ENCODE measurements around the gene WSCD1. TPM values are rescaled to one million over a fixed set of nuclear protein-coding genes. Genes with fewer than 3 reads are reported as not detected.

WSCD1 gene
- polyA plus RNA-seq, 3 donors: not detected

DNA sequence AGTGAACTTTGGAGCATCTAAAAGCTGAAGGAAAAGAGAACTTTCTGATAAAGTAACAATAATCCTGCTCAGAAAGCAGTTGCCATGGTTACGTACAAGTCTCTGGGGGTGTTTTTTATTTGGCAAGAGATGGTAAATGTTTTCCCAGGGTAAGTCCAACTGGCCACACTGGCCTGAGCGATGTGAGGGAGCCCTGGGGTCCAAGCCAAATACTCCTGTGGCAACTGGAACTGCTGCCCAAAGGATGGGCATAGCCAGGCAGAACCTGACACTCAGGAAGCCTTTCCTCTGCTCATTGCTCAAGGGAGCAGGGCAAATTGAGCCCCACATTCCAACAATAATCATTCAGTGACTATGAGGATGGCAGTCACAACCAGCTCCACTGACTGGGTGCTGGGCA, 26.8 kb upstream of the WSCD1 start:
- Histone ChIP-seq H3K79me2 (ENCODE audit: insufficient read depth, low read length) (no peaks in the 10 kb centered on the region), H4K20me1 (ENCODE audit: insufficient read depth, low read length) (no peaks in the 10 kb centered on the region), H3K4me3 (replicated peaks in 1 of 3; ENCODE audit: low read depth in 2 of 3, low read length in 3 of 3) (no peak overlapping the region), H3K4me2 (replicated peaks; ENCODE audit: extremely low read depth, low read length, poor library complexity, severe bottlenecking) (no peak overlapping the region), H3K27ac (ENCODE audit: low read depth in 1 of 2, low read length in 2 of 2) (no peak overlapping the region), H3K36me3 (replicated peaks in 1 of 2; ENCODE audit: control insufficient read depth in 1 of 2, insufficient read depth in 2 of 2, low read length in 2 of 2) (no peaks in the 10 kb centered on the region), H2AFZ (ENCODE audit: insufficient read depth, low read depth, low read length, poor library complexity, severe bottlenecking) (no peak overlapping the region), H3K9me3 (replicated peaks in 1 of 2; ENCODE audit: control insufficient read depth in 1 of 2, insufficient read depth in 1 of 2, low read length in 2 of 2) (no peaks in the 10 kb centered on the region), H3K27me3 (ENCODE audit: control insufficient read depth in 2 of 2, insufficient read depth in 2 of 2, low read length in 2 of 2) (no peaks in the 10 kb centered on the region), H3K9ac (ENCODE audit: insufficient read depth, low read length, poor library complexity, severe bottlenecking) (no peak overlapping the region), H3K4me1 (ENCODE audit: control insufficient read depth in 1 of 2, insufficient read depth in 2 of 2, low read length in 2 of 2) (no peaks in the 10 kb centered on the region)
- Mint-ChIP-seq H3K27ac (no peak overlapping the region), H3K4me1 (no peaks in the 10 kb centered on the region), H3K9me3 (peaks cover 0 to 2% (median 0%) of the 10 kb centered on the region in 7 donors), H3K27me3 (ENCODE audit: low read depth in 3 of 3) (peaks cover 2 to 8% (median 4%) of the 10 kb centered on the region in 3 donors), H3K36me3 (no peaks in the 10 kb centered on the region), H3K4me3 (no peak overlapping the region)
- no peak for DNase-seq
- WGBS (ENCODE audit: insufficient coverage): 93% methylated on average over 2 of the region's 2 CpGs
- intact Hi-C loops (cut with micrococcal nuclease): no loop called here
- TF ChIP-seq CTCF (IDR thresholded peaks at IDR 0.05): no peak

DNA sequence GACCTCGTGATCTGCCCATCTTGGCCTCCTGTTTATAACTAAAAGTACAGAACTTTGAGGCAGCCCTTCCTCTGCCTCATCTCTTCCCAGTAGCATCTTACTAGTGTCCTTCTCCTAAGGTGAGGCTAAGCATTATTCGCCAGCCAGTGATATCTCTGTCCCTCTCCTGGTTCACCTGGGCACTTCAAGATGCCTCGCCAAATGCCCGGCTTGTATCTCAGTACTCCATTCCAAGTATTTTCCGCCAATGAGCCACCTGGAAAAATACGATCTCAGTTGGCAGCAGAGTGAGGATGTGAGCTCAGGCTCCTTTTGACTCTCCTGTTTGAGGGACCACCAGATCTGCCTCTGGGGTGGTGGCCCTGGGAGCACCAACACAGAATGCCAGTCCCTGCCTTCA, 25.9 kb upstream of the WSCD1 start:
- H3K4me1 Mint-ChIP-seq: no peaks in the 10 kb centered on the region
- no peak overlapping the region for H2AFZ ChIP-seq (ENCODE audit: insufficient read depth, low read depth, low read length, poor library complexity, severe bottlenecking)
- H3K27ac Mint-ChIP-seq: no peak overlapping the region
- WGBS (ENCODE audit: insufficient coverage): 89% methylated on average over 6 of the region's 6 CpGs
- H3K9me3 Mint-ChIP-seq: peaks cover 0 to 2% (median 0%) of the 10 kb centered on the region in 7 donors
- no peaks in the 10 kb centered on the region for H3K36me3 Mint-ChIP-seq
- no peak for DNase-seq
- H4K20me1 ChIP-seq (ENCODE audit: insufficient read depth, low read length): no peaks in the 10 kb centered on the region
- peaks cover 2 to 8% (median 6%) of the 10 kb centered on the region in 3 donors for H3K27me3 Mint-ChIP-seq (ENCODE audit: low read depth in 3 of 3)
- H3K36me3 ChIP-seq (replicated peaks in 1 of 2; ENCODE audit: control insufficient read depth in 1 of 2, insufficient read depth in 2 of 2, low read length in 2 of 2): no peaks in the 10 kb centered on the region
- H3K27ac ChIP-seq (ENCODE audit: low read depth in 1 of 2, low read length in 2 of 2): no peak overlapping the region
- H3K4me2 ChIP-seq (replicated peaks; ENCODE audit: extremely low read depth, low read length, poor library complexity, severe bottlenecking): no peak overlapping the region
- TF ChIP-seq CTCF (IDR thresholded peaks at IDR 0.05): no peak
- intact Hi-C loops (cut with micrococcal nuclease): no loop called here
- no peak overlapping the region for H3K4me3 Mint-ChIP-seq
- no peaks in the 10 kb centered on the region for H3K79me2 ChIP-seq (ENCODE audit: insufficient read depth, low read length)
- no peaks in the 10 kb centered on the region for H3K4me1 ChIP-seq (ENCODE audit: control insufficient read depth in 1 of 2, insufficient read depth in 2 of 2, low read length in 2 of 2)
- no peak overlapping the region for H3K4me3 ChIP-seq (replicated peaks in 1 of 3; ENCODE audit: low read depth in 2 of 3, low read length in 3 of 3)
- no peaks in the 10 kb centered on the region for H3K27me3 ChIP-seq (ENCODE audit: control insufficient read depth in 2 of 2, insufficient read depth in 2 of 2, low read length in 2 of 2)
- H3K9ac ChIP-seq (ENCODE audit: insufficient read depth, low read length, poor library complexity, severe bottlenecking): no peak overlapping the region
- H3K9me3 ChIP-seq (replicated peaks in 1 of 2; ENCODE audit: control insufficient read depth in 1 of 2, insufficient read depth in 1 of 2, low read length in 2 of 2): no peaks in the 10 kb centered on the region
